Measurements from ENCODE around the gene WDR1.

Gene WDR1

DNA sequence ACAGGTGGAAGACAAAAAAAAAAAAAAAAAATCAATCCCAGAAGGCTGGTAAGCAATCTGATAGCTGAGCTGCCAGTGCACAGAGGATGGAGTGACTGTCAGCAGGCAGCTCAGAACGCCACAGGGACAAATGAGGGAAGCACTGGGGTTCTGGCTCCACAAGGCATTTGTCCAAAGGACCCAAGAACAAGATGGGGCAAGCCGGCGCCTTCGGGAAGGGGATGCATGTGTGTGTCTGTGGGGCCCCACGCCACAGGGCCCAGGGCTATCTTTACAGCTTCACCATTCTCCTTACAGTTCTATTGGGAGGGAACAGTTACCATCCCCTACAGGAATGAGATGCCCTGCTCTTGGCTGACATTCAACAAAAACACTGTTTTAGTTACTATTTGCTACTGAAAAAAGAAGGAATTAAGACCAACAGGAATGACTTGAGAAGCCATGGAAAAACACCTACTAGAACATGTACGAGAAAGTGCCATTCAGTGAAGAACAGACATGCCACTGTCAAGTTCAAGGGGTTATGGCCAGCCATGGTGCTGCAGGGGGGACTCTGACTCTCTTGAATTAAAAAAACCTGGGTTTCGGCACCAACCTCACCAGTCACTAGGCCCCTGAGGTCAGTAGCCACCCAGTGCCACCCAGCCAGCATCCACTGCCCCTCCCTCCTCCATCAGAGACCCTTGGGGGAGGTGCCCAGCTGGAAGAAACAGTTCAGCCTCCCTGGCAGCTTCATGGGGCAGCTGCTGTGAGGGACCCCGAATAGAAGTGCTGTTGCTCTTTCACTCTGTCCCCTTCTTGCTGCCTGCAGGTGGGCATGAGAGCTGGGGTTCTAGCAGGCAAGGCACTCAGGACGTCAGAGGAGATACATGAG is 18.5 kb downstream of the WDR1 start:
- no peak for DNase-seq

DNA sequence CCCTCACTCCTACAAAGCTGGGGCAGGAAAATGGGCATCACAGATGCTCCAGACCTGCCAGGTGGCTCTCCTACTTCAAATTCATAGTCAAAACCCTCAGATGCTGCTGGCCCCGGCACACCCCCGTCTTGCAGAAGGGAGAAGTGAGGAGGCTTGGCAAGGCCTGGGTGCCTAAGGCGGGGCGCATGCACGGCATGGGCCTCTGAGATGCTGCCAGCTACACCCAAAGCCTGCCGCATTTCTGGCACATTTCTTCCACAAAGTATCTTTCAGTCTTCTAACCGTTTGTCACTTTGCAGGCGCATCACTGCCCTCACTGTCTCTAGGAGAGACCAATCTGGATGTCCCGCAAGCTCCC is 19.6 kb downstream of the WDR1 start:
- no peak for DNase-seq

DNA sequence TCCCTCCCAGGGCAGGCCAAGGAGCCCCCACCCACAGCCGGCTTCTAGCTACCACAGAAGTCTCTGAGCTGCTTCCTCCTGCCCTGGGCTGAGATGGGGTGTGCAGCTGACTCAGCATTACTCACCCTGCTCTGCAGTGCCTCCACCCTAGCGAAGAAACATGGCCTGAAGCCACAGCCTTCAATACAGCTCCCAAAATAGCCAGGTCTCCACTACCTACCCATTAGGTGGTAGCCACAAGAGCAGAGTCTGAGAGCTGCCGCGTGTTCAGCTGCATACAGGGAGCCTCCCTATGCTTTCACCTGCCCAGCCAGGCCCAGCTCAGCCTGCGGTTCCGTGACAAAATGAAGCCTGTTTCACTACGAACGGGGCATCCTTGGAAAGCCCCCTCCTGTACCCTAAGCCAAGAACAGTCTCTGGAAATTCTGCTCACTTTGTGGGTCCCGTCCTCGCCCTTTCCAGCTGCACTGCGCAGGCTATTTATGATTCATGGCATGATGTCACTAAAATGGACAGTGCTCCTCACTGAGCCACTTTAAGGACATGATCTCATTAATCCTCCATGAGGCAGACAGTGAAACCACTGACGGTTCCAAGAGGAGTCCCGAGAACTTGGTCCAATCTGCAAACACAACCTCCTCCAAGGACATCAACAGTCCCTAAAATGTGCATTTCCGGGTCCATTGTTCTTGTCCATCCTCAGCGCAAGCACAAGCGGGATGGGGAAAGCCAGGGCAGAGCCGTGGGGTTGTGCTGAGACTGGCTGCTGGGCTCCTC is 20.2 kb downstream of the WDR1 start:
- peak; percentile 80 for DNase-seq

DNA sequence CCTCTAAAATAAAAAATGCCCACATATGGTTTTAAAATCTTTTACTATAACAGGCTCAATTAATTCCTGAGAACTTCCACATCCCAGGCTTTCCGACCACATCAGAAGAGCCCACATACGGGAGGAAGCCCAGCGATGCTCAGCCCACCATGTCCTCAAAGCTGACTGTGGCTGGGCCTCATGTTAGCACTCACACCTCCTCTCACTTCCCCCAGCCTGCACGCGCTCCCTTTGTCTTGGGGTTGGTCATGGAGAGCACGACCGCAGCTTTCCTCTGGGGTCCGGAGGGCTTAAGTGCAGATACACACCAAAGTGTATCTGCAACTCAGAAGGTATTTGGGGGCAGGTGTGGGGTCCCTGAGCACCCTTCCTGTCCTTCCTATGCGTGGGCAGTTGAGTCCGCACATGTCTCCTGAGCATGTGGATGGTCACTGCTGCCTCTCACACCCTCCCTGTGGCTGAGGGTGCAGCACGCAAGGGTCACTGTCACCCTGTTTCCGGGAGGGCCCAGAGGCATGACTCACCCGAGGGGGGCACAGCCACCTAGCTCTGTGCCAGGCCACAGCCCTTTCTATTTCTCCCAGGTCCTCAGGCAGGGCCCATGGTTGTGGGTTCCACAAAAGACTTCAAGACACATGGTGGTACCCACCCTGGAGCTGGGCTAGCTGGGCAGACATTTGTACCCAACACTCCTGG is 21.2 kb downstream of the WDR1 start:
- DNase-seq: no peak

DNA sequence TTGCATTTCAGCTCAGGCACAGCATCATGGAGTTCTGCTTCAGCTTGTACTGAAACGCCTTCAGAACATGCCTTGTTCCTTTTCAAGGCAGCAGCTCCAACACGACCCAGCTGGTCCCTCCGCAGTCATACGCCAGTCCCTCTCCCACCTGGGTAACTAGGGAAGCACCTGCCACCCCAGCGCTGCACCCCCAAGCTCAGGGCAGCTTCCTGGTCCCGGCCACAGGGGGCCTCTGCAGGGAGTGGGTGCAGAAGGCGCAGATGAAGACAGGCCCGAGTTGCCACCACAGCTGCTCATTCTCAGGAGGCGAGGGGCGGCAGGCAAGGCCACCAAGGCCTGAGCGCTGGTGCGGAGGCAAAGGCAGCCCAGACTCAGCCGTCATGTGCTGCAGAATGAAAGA is 21.8 kb downstream of the WDR1 start:
- DNase-seq: no peak

DNA sequence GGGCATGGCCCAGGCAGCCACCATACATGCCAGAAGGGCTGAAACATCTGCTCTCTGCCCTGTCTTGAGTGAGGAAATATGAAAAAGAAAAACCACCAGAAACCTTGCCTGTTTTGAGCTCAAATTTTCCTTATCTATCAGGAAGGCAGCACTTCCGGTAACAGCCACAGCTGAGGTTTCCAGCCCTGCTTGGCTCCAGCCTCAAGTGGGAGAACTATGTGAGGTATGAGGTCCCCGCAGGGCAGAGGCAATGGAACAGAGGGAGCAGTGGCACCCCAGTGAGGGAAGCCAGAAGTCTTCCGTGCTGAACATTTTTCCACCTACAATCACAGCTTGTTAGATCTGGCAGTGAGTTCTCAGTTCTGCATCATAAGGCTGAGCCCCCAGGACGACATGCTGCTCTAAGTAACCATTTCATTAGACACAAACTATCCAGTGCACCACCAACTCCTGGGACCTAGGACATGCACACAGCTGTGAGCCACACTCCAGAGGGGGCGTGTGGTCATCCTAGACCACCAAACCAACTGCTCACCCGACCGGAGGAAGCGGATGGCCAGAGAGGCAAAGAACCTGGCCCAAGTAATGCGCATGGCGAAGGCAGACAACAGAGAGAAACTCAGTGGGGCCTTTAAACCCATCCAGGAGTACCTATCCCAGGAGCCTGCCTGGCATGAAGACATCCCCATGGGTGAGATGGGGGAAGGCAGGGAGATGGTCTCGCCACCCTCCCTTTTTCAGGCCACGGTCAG is 22.6 kb downstream of the WDR1 start:
- DNase-seq: no peak

DNA sequence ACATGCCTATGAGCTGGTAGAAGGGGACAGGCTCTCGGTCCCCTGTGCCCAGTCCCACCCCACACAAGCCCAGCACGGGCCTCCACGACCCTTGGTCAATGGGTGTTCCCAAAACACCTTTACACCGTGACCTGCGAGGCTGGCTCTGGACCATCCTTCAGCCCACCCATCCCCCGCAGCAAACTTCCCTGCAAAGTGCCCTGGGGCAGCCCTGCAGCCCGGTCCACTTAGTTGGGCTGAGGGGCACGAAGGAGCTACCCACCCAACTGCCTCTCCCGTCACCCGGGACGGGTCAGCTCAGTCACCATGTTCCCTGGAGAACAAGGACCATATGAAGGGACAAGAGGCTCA is 23.4 kb downstream of the WDR1 start:
- DNase-seq: no peak

DNA sequence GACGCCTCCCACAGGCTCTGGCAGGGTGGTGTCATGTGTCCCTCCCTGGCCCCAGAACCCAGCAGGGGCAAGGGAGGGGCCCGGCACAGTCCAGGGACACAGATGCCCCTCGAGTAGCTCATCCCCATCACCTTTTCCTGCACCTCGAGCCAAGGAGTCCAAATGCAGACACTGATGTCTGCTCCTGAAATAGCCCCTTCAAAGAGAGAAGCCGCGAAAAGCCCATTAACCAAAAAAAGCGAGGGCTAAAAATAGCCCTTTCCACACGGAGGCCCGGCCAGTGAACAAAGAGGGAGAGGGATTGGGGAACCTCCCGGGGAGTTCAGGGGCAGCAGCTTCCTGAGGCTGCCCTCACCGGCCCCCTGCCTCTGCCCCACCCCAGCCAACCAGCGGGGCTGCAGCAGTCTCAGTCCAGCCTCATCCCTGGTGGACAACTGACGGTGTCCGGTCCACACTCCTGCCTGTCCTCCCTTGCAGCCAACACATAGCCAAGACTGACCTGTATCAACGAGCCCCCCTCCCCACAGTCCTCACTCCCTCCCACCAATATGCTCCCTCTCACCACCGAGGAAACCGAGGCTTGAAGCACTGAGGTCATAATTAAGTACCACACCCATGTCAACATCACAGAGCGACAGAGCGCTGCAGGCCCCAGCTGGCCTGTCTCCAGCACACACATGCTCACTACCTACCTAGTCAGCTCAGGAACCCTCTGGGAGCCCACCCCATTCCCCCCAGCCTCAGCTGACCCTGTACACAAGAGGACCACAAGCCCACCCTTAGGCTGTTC is 23.9 kb downstream of the WDR1 start:
- DNase-seq: no peak

DNA sequence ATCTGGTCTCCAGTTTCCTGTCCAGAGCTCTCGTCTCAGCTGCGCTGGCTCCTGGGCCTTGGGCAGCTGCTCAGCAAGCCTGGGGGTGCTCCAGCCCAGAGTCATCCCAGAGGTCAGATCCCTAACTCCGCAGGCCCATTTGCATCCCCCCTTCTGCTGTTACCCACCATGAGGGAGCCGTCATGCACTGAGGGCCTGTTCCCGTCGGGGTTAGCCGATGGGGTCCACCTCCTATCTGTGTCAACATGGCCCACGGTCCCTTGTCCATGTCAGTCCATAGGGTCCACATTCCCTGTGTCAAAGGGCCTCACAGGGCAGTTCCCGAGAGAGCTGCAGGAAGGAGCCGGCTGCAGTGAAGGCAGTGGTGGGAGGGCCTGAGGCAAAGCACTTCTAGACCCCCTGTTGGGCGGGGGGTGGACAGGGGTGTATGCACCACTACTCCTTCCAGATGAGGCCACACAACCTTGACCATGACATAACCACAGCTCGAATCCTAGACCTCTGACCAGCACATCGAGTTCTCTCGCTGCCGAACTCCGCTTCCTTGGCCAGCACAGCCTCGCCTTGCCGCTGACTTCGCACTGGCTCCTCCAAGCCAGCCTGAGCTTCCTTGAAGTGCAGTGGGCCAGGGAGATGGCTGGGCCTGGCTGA is 24.9 kb downstream of the WDR1 start:
- no peak for DNase-seq

DNA sequence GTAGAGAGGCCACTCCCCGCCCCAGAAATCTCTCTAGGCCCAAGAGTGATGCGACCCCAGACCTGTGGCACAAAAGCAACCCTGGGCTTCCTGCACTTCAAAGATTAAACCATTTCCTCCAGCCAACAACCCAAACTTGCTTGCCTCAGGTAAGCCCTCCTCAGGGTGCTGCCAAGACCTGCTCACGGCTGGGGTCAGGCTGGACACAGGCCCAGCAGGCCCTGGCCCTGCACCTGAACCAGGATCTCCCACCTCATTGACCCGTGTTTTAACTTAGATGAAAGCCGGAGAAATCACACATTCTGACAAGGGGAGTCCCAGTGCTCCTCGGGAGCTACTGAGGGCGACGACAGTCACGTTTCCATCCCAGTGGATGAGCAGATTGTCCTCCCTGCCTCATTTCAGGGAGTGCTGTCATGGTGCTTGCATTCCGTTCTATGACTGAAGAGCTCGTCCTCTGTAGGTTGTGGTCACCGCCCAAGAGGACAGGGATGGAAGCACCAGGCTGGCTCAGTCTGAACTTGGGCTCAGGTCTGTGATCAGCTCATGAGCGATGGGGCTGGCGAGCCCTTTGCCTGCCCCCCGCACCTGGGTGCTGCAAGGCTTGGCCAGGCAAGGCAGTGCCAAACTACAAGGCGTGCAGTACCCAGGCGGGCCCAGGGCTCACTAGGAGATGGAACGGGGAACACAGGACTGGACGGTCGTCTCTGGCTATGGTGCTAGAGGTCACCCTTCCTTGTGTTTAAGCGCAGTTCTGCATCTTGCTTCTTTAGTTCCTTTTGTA is 25.9 kb downstream of the WDR1 start:
- no peak for DNase-seq

DNA sequence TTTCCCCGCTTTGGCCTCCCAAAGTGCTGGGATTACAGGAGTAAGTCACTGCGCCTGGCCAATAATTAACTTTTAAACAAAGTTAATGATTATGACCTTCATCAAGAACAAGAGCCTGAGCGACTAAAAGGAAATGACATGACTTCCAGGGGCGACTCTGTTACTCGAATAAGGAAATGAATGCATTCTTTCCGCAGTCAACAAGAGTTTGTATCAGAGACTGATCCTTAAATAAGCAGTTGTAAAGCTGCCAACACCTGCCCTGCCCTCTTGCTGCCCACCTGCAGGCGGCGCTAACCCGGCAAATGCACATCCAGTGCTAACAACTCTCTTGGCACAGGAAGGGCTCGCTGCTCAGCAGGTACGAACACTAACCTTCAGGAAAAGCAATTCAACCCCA is 27.3 kb downstream of the WDR1 start:
- DNase-seq: no peak

DNA sequence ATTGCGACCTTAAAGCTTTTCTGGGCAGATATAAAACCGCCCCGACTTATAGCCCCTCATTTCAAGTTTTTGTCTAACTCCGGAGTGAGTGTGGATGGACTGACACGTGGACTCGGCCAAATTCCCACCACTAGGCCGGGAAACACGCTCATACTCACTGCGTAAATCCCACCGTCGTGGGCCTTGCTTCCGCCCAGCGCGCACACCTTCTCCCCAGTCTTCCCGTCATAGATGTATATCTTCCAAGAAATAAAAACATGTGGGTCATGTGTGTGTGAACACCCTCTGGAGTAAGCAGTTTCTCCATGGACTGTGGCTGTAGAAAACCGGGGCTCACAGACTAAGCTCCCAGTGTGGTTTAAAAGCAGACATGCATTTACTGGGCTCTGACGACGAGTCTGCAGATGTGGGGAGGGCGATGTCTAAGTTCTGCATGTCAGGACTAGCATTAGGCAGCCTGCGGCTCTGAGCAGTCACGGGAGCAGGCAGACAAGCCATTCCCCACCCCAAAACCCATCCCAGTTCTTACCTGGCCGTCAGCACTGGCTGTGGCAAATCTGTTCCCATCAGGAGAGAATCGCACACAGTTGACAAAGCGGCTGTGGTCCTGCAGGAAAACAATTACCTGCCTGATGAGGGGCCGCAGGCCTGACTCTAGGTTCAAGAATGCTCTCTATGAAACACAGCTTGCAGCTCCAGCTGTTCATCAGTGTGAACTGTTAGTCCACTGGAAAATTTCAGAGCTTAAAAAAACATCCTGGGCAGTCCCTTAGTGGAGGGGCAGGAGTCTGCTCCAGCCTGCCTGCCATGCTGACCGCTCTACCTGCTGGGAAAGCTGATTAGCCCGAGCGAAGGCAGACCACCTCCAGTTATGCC is 28.2 kb downstream of the WDR1 start:
- no peak for DNase-seq

DNA sequence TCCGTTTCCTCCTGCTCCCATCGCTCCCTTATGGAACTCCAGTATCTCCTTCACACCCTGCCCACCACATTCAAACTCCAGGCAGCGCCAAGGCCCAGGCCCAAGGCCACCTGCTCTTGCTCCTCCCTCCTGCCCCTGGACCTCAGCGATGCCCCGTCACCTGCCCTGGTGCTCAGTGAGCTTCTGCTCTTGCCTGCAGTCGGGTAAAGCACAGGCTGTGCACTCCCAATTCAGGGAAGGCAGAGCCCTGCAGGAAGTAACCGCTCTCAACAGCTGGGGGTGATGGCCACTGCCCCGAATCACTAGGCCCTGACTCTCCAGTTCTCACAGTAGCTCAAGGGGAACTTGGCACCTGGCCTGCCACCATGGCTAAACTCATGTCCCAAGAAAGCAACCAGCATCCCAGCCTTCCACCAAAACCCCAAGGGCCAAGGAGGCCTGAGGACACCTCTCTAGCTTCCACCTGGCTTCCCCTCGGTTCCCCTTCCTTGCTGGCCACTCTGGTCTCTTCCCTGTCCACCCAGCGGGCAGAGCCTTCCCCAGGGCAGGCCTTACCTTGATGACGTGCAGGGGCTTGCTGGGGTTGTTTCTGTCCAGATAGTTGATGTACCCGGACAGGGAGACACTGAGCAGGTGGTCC is 29.3 kb downstream of the WDR1 start:
- DNase-seq: no peak

DNA sequence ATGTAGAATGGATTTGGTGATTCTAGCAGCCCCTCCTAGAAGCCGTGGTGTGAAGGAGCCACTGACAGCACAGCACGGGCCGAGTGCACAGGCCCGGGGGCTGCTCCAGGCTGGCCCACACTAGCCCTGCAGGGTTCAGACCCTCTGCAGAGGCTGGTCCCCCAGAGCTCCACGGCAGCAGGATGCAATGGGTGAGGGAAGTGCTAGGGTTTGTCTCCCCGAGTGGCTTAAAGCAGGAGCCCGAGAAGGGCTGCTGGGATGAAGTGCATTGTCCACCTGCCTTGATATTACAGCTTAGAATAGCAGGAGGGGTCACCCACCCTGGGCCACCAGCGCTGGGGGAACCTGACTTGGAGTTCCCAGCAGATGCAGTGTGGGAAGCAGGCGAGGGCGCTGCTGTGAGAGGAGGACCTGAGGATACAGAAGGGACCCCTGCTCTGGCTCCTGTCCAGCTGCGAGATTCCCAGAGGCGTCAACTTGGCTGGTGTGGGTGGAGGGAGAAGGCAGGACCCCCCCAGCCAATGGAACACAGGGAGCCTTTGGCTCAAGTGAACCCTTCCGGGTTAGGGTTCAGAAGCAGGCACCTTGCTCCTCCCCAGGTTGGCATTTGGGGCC is 30.0 kb downstream of the WDR1 start:
- no peak for DNase-seq

DNA sequence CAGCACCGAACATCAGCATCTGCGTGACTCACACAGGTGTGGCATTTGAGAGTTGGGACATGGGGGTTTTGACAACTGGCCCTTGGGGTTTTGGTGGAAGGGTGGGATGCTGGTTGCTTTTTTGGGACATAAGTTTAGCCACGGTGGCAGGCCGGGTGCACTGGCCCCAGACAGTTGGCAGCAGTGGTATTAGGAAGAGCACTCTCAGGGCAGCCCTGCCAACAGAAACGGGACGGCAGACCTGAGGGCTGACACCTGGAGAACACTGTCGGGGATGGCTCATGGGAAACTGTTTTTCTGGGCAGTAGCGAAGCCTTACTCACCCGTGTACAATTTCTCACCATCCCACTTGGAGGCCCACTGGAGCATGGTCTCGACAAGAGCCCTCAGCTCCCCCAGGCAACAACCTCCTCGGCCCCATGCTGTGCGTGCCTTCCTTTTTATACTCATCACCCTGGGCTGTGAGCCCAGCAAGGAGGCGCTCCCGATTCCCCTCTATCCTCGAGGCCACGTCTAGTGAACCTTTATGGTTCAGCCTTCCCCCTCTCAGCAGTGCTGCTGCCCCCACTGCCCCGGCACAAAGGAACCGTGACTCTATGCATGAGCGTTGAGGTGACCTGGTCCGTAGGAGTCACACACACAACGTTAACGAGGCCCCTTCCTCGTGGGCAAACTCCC is 30.6 kb downstream of the WDR1 start:
- no peak for DNase-seq

DNA sequence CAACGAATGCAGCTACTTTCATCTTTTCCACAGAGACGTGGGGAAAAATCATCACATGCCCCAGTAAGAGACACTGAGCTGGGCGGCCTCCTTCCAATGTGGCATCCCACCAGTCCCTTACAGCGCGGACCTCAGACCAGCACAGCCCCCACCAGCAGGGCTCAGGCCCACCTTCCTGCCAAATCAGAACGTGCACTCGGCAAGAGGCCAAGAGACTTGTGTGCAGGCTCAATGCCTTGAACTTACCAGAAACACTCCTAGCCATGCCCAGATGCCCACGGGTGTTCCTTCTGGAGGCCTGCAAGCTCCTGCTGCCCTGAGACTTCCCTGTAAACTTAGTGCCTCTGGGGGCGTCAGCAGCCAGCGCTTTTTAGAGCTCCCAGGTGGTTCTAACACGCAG is 31.2 kb downstream of the WDR1 start:
- DNase-seq: no peak

DNA sequence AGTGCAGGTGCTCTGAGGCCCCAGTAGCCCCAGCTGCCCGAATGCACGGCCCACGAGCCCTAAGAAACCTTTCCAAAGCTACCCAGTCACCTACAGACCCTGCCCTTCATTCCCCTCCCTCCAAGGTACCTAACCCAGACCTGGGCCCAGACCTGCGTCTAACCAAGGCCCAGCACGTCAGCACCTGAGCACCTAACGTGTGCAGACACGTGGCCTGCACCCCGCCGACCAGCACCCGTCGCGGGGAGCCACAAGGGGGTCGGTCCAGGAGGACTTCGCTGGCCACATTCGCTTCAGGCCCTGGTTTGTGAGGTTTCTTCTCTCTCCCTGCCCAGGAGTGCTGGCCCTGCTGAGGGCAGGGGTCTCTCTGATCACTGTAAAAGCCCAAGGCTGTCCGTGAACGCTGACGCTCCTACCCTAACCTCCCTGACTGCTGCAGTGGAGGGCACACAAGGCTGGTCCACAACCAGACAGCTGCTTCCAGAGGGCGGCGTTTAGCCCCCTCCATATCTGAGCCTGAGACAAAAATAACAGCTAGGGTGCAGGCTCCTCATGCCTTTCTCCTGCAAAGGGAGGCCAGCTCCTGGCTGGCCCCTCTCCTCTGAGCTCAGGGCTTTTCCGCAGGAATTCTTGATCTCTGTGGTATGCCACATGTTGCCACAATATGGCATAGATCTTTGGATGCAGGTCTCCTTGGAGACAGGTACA is 31.8 kb downstream of the WDR1 start:
- no peak for DNase-seq
